HG03095 (cell line): ENCODE measurements around the gene SELENON.

Source experiments
- ATAC-seq: cut with Tn5 transposase; IDR thresholded peaks from one replicate; pipeline ENCODE4 v1.9.1; 2021; ENCODE audit warnings: moderate library complexity; ENCODE audit not compliant: unreplicated experiment

The SELENON gene

DNA sequence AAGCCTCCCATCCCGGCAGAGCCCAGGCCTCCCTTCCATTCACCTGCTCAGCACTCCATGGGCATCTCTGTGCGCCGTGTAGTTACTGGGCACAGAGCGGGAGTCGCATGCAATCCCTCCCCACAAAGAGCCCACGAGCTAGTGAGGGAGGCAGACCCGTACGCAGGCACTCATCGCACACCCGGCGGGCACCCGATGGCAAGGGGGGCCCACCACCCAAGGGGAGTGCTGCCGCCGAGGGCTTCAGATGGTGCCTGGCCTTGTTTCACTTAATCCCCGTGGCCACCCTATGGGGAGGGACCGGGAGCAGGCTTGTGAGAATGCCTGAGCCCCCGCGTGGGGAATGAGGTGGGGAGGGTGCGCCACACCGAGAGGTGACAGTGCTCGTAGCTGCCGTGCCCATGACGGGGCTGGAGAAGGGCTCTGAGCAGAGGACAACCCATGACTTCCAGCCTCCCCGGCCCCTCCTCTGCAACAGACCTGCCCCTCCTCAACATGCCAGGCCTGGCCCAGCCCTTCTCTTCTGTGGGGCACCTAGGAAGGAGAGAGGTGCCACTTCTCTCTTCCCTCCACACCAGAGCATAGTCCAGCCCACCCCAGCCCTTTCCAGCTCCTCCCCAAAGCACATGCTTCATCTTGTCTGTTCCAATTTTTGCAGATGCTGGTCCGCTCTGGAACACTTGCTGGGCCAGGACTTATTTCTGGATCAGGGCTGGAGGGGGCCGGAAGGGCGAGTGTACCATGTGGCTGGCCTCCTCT, 30.2 kb upstream of the SELENON start:
- ATAC-seq, result no peak

DNA sequence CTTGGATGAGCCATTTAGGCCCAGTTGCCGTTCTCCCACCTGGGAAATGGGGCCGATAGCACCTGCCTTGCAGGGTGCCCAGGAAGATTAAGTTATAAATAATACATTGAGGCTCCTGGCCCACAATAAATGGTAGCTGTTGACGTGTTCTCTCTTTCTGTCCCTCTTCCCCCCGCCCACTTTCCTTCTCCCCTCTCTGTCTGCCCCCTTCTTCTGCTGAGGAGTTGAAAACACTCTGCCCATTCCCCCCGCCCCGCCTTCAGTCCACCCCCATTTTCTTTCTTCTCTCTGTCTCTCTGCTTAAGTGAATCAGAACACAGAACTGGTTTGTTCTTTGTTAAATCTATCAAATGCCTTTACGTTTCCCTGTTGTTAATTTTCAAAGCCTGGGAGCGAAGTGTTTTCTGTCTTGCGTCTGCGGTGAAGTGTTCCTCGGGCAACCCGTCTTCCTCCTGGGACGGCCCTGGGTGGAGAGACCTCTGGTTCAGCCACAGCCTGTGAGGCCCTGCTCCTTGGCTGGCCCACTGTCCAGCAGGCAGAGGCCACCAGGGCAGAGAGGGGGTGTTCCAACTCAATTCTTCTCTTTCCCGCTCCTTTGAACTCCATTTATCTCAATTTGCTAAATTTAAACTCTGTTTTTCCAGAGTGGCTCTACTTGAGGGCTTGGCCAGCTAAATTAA, 29.3 kb upstream of the SELENON start:
- no peak for ATAC-seq

DNA sequence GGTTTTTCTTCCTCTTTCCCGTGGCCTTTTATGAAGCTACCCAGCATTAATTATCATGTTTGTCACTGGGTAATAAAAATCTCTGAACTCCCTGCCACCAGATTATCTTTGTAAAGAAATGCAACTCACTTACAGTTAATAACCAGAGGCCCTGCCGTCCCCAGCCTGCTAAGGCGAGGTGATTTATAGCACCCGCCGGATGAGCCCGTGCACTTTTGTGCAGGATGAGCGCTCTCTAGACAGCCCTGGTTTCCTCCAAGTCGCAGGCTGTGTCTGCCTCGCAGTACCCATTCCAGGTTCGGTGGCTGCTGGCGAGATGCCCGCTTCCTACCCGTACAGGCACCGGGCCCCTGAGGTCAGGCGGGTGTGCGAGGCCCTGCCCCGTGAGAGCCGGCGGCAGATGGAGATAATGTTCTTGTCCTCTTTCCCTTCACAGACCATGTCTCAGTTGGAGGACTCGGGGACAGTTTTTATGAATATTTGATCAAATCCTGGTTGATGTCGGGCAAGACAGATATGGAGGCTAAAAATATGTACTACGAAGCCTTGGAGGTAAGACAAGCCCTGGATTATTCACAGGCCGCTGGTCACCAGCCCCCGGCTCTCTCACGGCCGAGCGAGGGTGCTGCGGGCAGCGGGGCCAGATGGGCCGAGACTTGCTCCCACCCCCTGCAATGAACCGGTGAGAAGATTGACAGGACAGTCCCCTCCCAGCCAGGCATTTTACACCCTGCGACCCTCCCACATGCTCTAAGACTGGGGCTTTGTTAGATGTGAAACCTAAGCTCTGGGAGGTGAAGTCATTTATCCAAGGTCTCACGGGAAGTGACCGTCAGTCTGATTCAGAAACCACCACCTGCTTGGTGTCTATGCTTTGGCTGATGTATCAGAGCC, 28.5 kb upstream of the SELENON start:
- ATAC-seq, result no peak

DNA sequence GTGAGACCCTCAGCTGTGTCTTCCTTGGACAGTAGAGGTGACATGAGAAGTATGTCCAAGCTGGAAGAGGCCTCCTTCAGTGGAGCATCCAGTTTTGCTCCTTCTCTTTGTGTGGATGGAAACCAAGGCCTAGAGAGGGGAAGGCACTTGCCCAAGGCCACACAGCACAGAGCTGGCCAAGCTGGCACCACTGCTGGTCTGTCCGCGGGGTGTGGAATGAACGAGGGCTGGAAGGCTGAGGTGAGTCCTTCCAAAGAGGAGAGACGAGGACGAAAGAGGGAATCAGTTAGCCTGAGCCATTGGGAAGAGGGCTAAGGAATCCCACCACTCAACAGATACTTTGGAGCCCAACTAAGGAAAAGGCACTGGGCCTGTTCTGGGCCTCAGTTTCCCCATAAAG, 27.8 kb upstream of the SELENON start:
- ATAC-seq, result no peak

DNA sequence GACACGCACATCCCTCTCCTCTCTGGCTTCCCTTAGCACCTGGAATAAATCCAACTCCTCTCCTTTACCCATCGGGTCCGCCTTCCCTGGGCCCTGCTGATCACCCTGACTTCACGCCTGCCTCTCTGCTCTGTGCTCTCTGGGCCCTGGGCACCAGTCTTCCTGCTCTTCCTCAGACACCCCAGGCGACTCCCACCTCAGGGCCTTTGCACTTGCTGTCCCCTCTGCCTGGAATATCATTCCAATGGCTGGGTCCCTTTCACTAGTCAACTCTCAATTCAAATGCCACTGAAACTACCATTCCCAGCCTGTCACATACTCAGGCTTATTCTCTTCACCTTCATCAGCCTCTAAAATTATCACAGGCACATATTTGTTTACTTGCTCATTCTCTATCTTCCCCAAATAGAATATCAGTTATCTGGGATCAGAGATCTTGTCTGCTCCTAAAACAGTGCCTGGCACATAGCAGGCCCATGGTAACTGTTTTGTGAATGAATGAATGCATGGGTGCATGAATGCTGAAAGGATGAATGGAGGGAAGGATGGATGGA, 27.2 kb upstream of the SELENON start:
- no peak for ATAC-seq

DNA sequence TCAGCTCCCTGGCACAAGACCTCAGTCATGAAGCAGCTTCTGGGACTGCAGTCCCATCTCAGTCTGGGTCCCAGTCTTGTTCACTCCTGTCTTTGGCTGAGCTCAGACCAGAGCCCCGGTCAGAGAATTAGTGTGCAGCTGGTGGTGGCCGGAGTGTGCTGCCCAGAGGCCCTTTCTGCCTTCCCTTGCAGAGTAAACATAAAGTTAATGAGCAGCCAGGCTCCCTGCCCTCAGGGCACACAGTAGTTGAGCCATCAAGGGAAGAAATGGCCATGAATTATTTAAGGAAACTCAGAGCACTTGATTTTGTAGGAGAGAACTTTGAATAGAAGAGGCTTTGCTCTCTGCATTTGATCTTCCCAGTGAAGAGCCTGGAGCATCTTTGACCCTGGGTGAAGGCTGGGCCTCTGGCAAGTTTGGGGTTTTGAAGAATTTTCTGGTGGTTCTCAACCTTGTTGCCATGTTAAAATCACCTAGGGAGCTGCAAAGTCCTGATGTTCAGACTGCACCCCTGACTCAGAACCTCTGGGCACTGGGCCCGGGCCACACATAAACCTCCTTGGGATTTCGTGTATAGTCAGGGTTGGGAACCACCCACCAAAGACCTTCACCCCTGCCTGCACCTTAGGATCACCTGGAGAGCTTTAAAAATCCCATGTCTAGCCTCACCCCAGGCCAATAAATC, 26.4 kb upstream of the SELENON start:
- ATAC-seq, result no peak

DNA sequence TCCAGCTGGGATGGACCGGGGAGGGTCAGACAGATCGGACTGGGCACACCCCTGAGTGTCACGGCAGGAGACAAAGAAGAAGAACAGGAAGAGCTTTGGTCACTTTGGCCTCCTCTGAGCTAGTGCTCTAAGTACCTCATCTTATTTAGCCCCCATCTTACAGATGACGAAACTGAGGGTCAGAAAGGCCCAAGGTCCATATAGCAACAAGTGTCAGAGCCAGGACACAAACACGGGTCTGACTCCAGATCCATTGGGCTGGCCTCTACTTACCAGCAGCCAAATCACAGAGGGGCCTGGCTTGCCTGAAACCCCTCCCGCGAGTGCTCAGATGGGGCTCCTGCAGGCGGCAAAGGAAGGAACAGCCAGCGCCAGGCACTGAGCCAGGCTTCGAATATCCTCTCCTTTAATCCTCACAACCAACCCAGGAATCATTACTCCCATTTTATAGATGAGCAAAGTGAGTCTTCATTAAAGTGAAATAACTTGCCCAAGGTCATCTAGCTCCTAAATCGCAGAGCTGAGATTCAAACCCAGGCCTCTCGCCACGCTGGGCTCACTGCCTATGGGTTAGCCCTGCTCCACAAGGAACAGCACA, 25.7 kb upstream of the SELENON start:
- no peak for ATAC-seq

DNA sequence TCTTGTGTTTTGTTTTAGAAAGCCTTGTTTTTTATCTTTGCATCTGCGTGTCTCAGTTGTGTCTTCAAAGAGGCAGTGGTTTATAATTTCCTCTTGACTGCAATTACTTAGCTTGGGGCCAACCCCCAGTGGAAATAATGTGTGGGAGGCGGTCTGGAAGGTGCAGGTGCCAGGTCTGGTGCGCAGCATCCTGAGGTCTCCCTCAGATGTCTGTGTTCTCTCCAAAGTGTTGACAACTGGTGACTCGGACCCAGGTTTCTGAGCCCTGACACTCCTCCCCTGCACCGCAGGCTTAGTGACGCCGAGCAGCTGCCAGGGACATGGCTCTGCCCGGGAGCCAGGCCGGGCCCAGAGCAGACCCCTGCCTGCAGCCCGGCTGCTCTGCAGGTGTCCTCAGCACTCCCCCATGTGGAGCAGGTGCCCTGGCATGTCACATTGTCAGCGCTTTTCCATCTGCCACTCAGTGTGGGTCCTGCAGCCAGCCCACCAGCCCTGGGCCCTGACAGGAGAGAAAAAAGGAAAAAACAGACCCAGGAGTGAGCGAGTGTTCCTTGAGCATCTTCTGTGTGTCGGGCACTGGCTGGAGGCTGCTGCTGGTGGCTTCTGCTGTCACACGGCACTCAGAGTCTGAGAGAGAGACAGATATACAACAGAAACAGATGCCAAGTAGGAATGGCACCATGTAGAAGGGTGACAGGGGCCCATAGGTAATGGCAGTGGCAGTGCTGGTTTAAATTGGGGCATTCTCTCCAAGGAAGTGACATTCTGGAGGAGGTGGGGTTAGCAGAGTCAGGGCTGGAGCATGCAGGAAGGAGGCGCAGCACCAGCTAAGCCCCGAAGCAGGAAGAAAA, 24.8 kb upstream of the SELENON start:
- no peak for ATAC-seq

DNA sequence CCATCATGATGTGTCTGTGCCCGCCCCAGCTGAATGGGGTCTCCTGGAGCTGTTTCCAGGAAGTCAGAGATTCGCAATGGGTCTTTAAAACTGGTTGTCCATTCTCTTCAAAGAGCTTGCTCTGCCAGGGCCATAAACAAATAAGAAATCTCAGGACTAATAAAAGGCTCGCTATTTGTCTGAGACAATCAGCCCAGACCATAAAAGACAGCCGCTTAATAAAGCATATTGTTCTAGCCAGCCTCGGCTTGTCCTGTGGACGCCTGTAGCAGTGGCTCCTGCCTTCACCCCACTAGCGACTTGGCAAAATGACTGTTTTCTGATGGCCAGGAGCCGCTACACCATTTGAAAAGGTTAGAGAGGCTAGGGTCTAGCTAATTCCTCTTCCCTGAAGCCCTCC, 20.6 kb upstream of the SELENON start:
- ATAC-seq, result no peak

DNA sequence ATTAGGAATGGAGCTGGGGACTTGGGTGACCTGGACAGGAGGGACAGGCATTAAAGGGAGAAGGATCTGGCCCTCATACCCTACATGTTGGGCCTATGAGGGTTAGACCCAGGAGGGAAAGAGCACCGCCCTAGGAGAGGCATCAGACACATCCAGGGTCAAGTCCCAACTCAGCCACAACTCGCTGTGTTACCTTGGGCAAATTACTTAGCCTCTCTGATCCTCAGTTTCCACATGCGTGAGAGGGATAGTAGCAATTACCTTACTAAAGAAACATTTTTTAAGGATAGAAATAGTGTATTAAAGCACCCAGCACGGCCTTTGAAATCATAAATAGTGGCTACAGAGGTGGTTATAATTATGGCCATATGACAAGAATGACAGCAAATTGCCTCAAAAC, 20.1 kb upstream of the SELENON start:
- no peak for ATAC-seq

DNA sequence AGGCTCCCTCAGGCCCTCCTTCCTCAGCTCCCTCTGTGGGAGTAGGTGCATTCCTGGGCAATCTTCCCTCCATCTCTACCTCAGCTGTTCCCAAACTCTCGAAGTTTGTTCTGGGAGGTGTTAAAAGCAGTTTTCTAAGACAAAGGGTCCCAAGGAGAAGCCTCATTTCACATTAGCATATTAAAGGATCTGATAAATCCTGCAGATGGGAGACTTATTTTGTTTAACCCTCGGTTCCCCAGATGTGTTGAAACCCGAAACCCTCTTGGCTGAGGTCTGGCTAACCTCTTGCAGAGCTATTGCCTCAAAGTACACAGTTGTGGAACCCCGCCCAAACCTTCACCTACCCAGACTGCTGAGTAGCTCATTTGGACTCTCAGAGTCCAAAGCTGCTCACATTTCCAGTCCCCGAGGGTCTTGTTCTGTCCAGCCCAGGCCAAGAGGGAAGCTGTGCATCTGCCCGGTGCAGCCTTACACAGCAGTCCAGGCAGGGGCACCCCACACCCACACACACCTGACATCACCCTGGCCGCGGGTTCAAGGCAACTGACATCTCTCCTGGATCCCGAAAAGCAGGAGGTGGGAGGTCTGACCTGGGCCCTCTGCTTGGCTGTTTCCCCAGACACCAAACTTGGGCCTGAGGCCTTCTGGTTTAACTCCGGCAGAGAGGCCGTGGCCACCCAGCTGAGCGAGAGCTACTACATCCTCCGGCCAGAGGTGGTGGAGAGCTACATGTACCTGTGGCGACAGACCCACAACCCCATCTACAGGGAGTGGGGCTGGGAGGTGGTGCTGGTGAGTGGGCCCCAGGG, 19.5 kb upstream of the SELENON start:
- ATAC-seq, result no peak

DNA sequence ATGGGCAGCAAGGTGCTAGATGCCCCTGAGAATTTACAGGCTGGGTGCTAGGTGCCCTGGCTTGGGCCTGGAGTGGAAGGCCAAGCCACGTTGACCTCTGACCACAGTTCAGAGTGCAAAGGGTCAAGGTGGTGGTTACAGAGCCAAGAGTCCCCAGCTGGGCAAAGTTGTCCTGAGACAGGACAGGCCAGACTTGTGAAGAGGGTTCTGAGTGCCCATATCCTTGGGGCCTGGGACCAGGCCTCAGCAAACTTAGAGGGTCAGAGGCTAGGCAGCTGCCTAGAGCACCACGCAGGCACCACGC, 18.9 kb upstream of the SELENON start:
- ATAC-seq, result no peak

DNA sequence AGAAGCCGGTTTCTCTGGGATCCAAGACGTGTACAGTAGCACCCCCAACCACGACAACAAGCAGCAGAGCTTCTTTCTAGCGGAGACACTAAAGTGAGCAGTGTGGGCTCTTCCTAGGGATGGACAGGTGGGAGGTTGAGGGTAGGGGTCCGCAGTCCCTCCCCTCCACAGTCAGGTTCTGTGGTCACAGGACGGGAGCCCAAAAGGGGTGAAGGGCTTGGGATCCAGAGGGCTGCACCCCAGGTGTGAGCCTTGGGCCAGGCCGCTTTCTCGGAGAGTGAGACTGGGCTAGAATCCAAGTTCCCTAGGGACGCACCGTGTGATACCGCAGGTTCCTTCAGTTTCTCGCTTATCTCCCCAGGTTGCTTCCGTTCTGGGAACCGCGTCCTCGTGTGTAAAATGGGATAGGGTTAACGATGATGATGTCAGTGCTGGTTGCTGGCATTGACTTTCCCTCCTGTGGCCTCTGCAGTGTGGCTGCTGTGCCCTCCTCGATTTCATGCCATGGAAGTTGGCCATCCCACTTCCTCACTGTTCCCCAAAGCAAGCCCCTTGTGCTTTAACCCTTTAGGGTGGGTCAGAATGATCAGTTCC, 17.3 kb upstream of the SELENON start:
- no peak for ATAC-seq

DNA sequence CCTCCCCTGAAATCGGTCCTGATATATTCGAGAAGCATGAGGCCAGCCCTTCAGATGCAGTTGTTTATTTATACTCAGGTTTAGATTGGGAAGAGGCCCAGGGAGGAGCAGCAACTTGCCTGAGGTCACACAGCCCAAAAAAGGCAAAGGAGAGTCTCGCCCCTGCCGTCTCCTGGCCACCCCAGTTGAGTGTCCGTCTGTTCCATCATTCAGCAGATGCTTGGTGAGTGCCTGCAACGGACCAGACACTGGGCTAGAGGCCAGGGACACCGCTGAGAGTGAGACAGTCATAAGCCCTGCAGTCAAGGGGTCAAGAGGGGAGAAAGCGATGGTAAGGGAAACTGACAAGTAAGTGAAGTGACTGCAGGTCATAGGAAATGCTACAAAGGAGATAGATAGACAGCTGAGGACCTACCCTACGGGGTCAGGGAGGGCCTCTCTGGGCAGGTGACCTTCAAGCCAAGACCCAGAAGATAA, 15.4 kb upstream of the SELENON start:
- no peak for ATAC-seq

DNA sequence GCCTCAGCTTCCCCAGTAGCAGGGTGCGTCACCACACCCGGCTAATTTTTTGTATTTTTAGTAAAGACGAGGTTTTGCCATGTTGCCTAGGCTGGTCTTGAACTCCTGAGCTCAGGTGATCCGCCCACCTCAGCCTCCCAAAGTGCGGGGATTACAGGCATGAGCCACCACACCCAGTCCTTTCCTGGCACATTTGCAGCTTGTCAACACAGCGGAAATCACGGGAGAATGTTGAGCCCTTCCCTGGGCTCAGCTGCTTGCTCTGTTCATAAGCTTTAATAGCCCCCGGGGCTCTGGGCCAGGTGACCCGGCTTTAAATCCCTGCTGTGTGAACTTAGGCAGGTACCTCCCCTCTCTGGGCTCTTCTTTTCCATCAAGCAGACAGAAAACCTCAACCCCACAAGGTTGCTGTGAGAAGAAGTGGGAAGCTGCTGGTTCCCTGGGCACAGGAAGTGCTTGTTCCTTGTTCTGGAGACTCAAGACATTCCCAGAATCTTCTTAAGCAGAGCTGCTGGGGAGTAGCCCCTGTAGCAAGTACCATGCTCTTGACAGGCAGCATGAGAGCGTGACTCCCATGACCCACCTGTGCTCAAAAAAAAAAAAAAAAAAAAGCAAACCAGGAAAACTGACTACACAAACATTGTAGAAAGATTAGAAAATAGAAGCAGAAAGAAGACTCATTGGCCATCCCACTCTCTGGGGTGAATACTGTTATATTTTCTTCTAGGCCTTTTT, 14.5 kb upstream of the SELENON start:
- no peak for ATAC-seq

DNA sequence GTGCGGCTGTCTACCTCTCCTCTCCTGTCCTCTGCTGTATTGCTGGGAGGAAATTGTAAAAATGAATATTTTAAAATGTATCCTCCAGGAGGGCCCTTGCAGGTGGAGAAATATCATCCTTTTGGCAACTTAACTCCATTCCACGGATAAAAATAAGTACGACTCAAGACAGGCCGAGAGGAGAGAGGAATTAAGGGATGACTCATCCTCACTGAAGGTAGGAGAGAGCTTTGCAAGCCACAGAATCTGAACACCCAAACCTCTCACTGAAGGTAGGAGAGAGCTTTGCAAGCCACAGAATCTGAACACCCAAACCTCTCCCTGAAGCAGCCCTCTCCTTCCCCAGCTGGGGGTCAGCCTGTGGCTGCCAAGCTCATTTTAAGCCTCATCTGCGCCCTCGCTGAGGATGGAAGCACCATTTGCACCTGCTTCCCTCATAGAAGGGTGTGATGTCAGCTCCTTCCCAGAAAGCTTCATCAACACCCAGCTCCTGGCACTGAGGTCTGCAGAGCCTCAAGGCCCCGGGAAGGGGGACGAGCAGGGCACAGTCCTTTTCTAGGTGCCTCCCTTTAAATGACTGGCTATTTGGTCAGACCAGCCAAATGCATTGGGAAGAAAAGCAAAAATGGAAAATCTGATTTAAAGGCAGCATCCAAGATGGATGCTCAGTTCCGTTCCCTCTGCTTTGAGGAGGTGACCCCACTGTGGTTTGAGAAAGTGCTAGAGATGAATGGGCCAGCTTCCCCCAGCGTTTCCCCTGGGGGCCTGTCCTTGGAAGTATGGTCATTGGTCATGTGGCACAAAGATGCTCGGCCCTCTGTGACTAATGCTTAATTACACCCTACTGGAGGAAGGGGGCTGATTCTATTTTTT, 12.9 kb upstream of the SELENON start:
- no peak for ATAC-seq

DNA sequence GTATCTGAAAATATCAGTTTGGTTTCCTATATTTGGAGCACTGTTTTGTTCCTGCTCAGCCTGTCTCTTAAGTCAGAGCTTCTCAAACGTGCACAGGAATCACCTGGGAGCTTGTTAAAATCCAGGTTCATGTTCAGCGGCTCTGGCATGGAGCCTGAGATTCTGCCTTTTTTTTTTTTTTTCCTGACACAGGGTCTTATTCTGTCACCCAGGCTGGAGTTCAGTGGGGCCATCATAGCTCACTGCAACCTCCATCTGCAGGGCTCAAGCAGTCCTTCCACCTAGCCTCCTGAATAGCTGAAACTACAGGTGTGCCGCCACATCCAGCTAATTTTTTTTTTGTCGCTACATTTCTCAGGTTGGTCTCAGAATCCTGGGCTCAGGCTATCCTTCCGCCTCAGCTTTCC, 12.2 kb upstream of the SELENON start:
- ATAC-seq, result no peak
